Measurements from ENCODE around the gene CIB4. TPM values are rescaled to one million over a fixed set of nuclear protein-coding genes. Genes with fewer than 3 reads are reported as not detected.

Gene CIB4
- total RNA-seq, 5 donors from 2014 or later (not counting 1 experiment from before 2014, with no cell fraction given) = not detected

- ChIA-PET POLR2A (no interaction called here), CTCF (no interaction called here)
- Histone ChIP-seq H3K4me1 (ENCODE audit: control insufficient read depth in 1 of 2, extremely low read depth in 1 of 2, insufficient read depth in 2 of 2, low read length in 2 of 2) (peaks cover 18 to 24% of the 10 kb centered on the region in 2 experiments), H3K4me3 (ENCODE audit: control insufficient read depth in 1 of 2, extremely low read depth in 1 of 2, low read length in 1 of 2) (no peak overlapping the region), H3K27ac (ENCODE audit: low read length) (no peak overlapping the region), H3K27me3 (replicated peaks in 1 of 2; ENCODE audit: control insufficient read depth in 2 of 2, extremely low read depth in 1 of 2, insufficient read depth in 2 of 2, low read length in 1 of 2) (peaks cover 0 to 47% of the 10 kb centered on the region in 2 experiments), H3K36me3 (ENCODE audit: control insufficient read depth in 2 of 2, extremely low read depth in 1 of 2, insufficient read depth in 1 of 2, low read length in 1 of 2) (no peaks in the 10 kb centered on the region), H3K9me3 (no peaks in the 10 kb centered on the region)
- Mint-ChIP-seq H3K36me3 (no peaks in the 10 kb centered on the region), H3K4me3 (no peak overlapping the region), H3K27ac (no peak overlapping the region), H3K4me1 (peaks cover 23 to 29% (median 24%) of the 10 kb centered on the region in 3 donors), H3K27me3 (peaks cover 4 to 16% of the 10 kb centered on the region in 2 donors), H3K9me3 (no peaks in the 10 kb centered on the region)
- ATAC-seq (replicated peaks in 1 of 4) (no peak), DNase-seq (no peak)
- 86% methylated on average over 1 of the region's 2 CpGs for WGBS (ENCODE audit: insufficient coverage)
These were observed 29.1 kb downstream of the CIB4 start for GRCh38 chr2:26612034-26612433.

GRCh38 chr2:26610504-26611335, 30.4 kb downstream of the CIB4 start:
- 79% methylated on average over 5 of the region's 7 CpGs for WGBS (ENCODE audit: insufficient coverage)
- POLR2A ChIA-PET = no interaction called here
- Mint-ChIP-seq H3K27ac (peak overlapping the region; percentile 25 to 59), H3K27me3 (peaks cover 0 to 13% of the 10 kb centered on the region in 2 donors), H3K4me1 (peaks cover 23 to 29% (median 24%) of the 10 kb centered on the region in 3 donors), H3K36me3 (no peaks in the 10 kb centered on the region), H3K4me3 (peak overlapping the region in 1 of 3 donors; percentile 60), H3K9me3 (no peaks in the 10 kb centered on the region)
- H3K9me3 ChIP-seq = no peaks in the 10 kb centered on the region
- H3K4me3 ChIP-seq (ENCODE audit: control insufficient read depth in 1 of 2, extremely low read depth in 1 of 2, low read length in 1 of 2) = no peak overlapping the region
- peaks cover 0 to 40% of the 10 kb centered on the region in 2 experiments for H3K27me3 ChIP-seq (replicated peaks in 1 of 2; ENCODE audit: control insufficient read depth in 2 of 2, extremely low read depth in 1 of 2, insufficient read depth in 2 of 2, low read length in 1 of 2)
- no peak overlapping the region for H3K27ac ChIP-seq (ENCODE audit: low read length)
- no peaks in the 10 kb centered on the region for H3K36me3 ChIP-seq (ENCODE audit: control insufficient read depth in 2 of 2, extremely low read depth in 1 of 2, insufficient read depth in 1 of 2, low read length in 1 of 2)
- ATAC-seq (replicated peaks in 1 of 4) = no peak
- CTCF ChIA-PET = no interaction called here
- H3K4me1 ChIP-seq (ENCODE audit: control insufficient read depth in 1 of 2, extremely low read depth in 1 of 2, insufficient read depth in 2 of 2, low read length in 2 of 2) = peaks cover 18 to 24% of the 10 kb centered on the region in 2 experiments
- peak in 1 of 35 experiments; percentile 10 for DNase-seq

GRCh38 chr2:26609839-26610277, 31.3 kb downstream of the CIB4 start:
- ChIA-PET CTCF (no interaction called here), POLR2A (no interaction called here)
- H3K9me3 ChIP-seq = no peaks in the 10 kb centered on the region
- H3K4me3 ChIP-seq (ENCODE audit: control insufficient read depth in 1 of 2, extremely low read depth in 1 of 2, low read length in 1 of 2) = no peak overlapping the region
- H3K4me1 ChIP-seq (ENCODE audit: control insufficient read depth in 1 of 2, extremely low read depth in 1 of 2, insufficient read depth in 2 of 2, low read length in 2 of 2) = peaks cover 18 to 24% of the 10 kb centered on the region in 2 experiments
- ATAC-seq (replicated peaks in 1 of 4) (peak; percentile 66 to 89 (median 80)), DNase-seq (peak in 21 of 35 experiments; percentile 6 to 52 (median 20))
- peaks cover 3 to 9% of the 10 kb centered on the region in 2 donors for H3K27me3 Mint-ChIP-seq
- H3K36me3 Mint-ChIP-seq = no peaks in the 10 kb centered on the region
- H3K9me3 Mint-ChIP-seq = no peaks in the 10 kb centered on the region
- WGBS (ENCODE audit: insufficient coverage) = 19% methylated on average over 10 of the region's 10 CpGs
- H3K27ac ChIP-seq (ENCODE audit: low read length) = no peak overlapping the region
- peak overlapping the region; percentile 36 to 60 (median 47) for H3K4me3 Mint-ChIP-seq
- H3K4me1 Mint-ChIP-seq = peaks cover 23 to 29% (median 24%) of the 10 kb centered on the region in 3 donors
- H3K36me3 ChIP-seq (ENCODE audit: control insufficient read depth in 2 of 2, extremely low read depth in 1 of 2, insufficient read depth in 1 of 2, low read length in 1 of 2) = no peaks in the 10 kb centered on the region
- H3K27ac Mint-ChIP-seq = peak overlapping the region; percentile 52 to 83
- H3K27me3 ChIP-seq (replicated peaks in 1 of 2; ENCODE audit: control insufficient read depth in 2 of 2, extremely low read depth in 1 of 2, insufficient read depth in 2 of 2, low read length in 1 of 2) = peaks cover 0 to 38% of the 10 kb centered on the region in 2 experiments

- Histone ChIP-seq H3K27ac (ENCODE audit: low read length) (no peak overlapping the region), H3K36me3 (ENCODE audit: control insufficient read depth in 2 of 2, extremely low read depth in 1 of 2, insufficient read depth in 1 of 2, low read length in 1 of 2) (no peaks in the 10 kb centered on the region), H3K27me3 (replicated peaks in 1 of 2; ENCODE audit: control insufficient read depth in 2 of 2, extremely low read depth in 1 of 2, insufficient read depth in 2 of 2, low read length in 1 of 2) (peaks cover 0 to 32% of the 10 kb centered on the region in 2 experiments), H3K4me1 (ENCODE audit: control insufficient read depth in 1 of 2, extremely low read depth in 1 of 2, insufficient read depth in 2 of 2, low read length in 2 of 2) (peaks cover 18 to 24% of the 10 kb centered on the region in 2 experiments), H3K9me3 (no peaks in the 10 kb centered on the region), H3K4me3 (ENCODE audit: control insufficient read depth in 1 of 2, extremely low read depth in 1 of 2, low read length in 1 of 2) (no peak overlapping the region)
- peaks cover 23 to 29% (median 24%) of the 10 kb centered on the region in 3 donors for H3K4me1 Mint-ChIP-seq
- DNase-seq (peak in 1 of 35 experiments; percentile 10), ATAC-seq (replicated peaks in 1 of 4) (no peak)
- peaks cover 3 to 7% of the 10 kb centered on the region in 2 donors for H3K27me3 Mint-ChIP-seq
- no peaks in the 10 kb centered on the region for H3K36me3 Mint-ChIP-seq
- WGBS (ENCODE audit: insufficient coverage) = no CpG with 5 or more reads among the region's 7 CpGs
- peak overlapping the region in 1 of 3 donors; percentile 60 for H3K4me3 Mint-ChIP-seq
- no peaks in the 10 kb centered on the region for H3K9me3 Mint-ChIP-seq
- CTCF ChIA-PET = no interaction called here
- POLR2A ChIA-PET = interaction anchor here in 1 of 2 donors (0.7 kb wide), 1 partner anchor 137 kb away, joined by 8 read pairs; no protein-coding TSS in a partner anchor
- peak overlapping the region in 1 of 2 donors; percentile 83 for H3K27ac Mint-ChIP-seq
These were observed 31.9 kb downstream of the CIB4 start for GRCh38 chr2:26609205-26609631.

- H3K36me3 Mint-ChIP-seq = no peaks in the 10 kb centered on the region
- peaks cover 18 to 24% of the 10 kb centered on the region in 2 experiments for H3K4me1 ChIP-seq (ENCODE audit: control insufficient read depth in 1 of 2, extremely low read depth in 1 of 2, insufficient read depth in 2 of 2, low read length in 2 of 2)
- ATAC-seq (replicated peaks in 1 of 4) (peak in 1 of 4 experiments; percentile 14), DNase-seq (peak in 1 of 35 experiments; percentile 13)
- no peaks in the 10 kb centered on the region for H3K36me3 ChIP-seq (ENCODE audit: control insufficient read depth in 2 of 2, extremely low read depth in 1 of 2, insufficient read depth in 1 of 2, low read length in 1 of 2)
- no peak overlapping the region for H3K27ac Mint-ChIP-seq
- H3K27ac ChIP-seq (ENCODE audit: low read length) = no peak overlapping the region
- no peaks in the 10 kb centered on the region for H3K9me3 ChIP-seq
- H3K9me3 Mint-ChIP-seq = no peaks in the 10 kb centered on the region
- H3K4me3 Mint-ChIP-seq = peak overlapping the region in 1 of 3 donors; percentile 60
- 60% methylated on average over 1 of the region's 8 CpGs for WGBS (ENCODE audit: insufficient coverage)
- peaks cover 0 to 29% of the 10 kb centered on the region in 2 experiments for H3K27me3 ChIP-seq (replicated peaks in 1 of 2; ENCODE audit: control insufficient read depth in 2 of 2, extremely low read depth in 1 of 2, insufficient read depth in 2 of 2, low read length in 1 of 2)
- POLR2A ChIA-PET = interaction anchor here in 1 of 2 donors (0.7 kb wide), 1 partner anchor 137 kb away, joined by 8 read pairs; no protein-coding TSS in a partner anchor
- H3K4me3 ChIP-seq (ENCODE audit: control insufficient read depth in 1 of 2, extremely low read depth in 1 of 2, low read length in 1 of 2) = no peak overlapping the region
- peaks cover 3 to 6% of the 10 kb centered on the region in 2 donors for H3K27me3 Mint-ChIP-seq
- H3K4me1 Mint-ChIP-seq = peaks cover 23 to 29% (median 24%) of the 10 kb centered on the region in 3 donors
- CTCF ChIA-PET = interaction anchor here in 1 of 2 donors (1.5 kb wide), 1 partner anchor 137 kb away, joined by 6 read pairs; no protein-coding TSS in a partner anchor
These were observed 32.6 kb downstream of the CIB4 start for GRCh38 chr2:26608557-26608956.

GRCh38 chr2:26607698-26608097, 33.5 kb downstream of the CIB4 start:
- ChIA-PET CTCF (interaction anchor here (0.7 to 1.5 kb wide), 2 partner anchors 13 to 138 kb away, joined by 6 to 7 read pairs; no protein-coding TSS in a partner anchor), POLR2A (no interaction called here)
- peaks cover 0 to 22% of the 10 kb centered on the region in 2 experiments for H3K27me3 ChIP-seq (replicated peaks in 1 of 2; ENCODE audit: control insufficient read depth in 2 of 2, extremely low read depth in 1 of 2, insufficient read depth in 2 of 2, low read length in 1 of 2)
- peaks cover 18 to 24% of the 10 kb centered on the region in 2 experiments for H3K4me1 ChIP-seq (ENCODE audit: control insufficient read depth in 1 of 2, extremely low read depth in 1 of 2, insufficient read depth in 2 of 2, low read length in 2 of 2)
- WGBS (ENCODE audit: insufficient coverage) = 86% methylated on average over 8 of the region's 8 CpGs
- H3K27ac Mint-ChIP-seq = no peak overlapping the region
- H3K36me3 Mint-ChIP-seq = no peaks in the 10 kb centered on the region
- no peak overlapping the region for H3K27ac ChIP-seq (ENCODE audit: low read length)
- peaks cover 23 to 29% (median 24%) of the 10 kb centered on the region in 3 donors for H3K4me1 Mint-ChIP-seq
- no peak overlapping the region for H3K4me3 Mint-ChIP-seq
- ATAC-seq (replicated peaks in 1 of 4) = no peak
- DNase-seq = peak in 1 of 35 experiments; percentile 17
- peaks cover 3 to 9% of the 10 kb centered on the region in 2 donors for H3K27me3 Mint-ChIP-seq
- H3K36me3 ChIP-seq (ENCODE audit: control insufficient read depth in 2 of 2, extremely low read depth in 1 of 2, insufficient read depth in 1 of 2, low read length in 1 of 2) = no peaks in the 10 kb centered on the region
- H3K9me3 ChIP-seq = no peaks in the 10 kb centered on the region
- H3K4me3 ChIP-seq (ENCODE audit: control insufficient read depth in 1 of 2, extremely low read depth in 1 of 2, low read length in 1 of 2) = no peak overlapping the region
- no peaks in the 10 kb centered on the region for H3K9me3 Mint-ChIP-seq

Measured in T-cell (primary cell).